K562 (cell line): ENCODE results near the gene ATP9A. TPM values are rescaled to one million over a fixed set of nuclear protein-coding genes. Genes with fewer than 3 reads are reported as not detected.

Source experiments
- ATAC-seq: fragments of 200-7000 bp; cut with Tn5 transposase; 3 replicates; pipeline ENCODE4 v1.9.1; 2020; ENCODE audit warnings: moderate library complexity
- BruUV-seq: library from RNA; stranded (reverse); fragments of 400-500 nt; replicated peaks from 2 replicates; lab custom pipeline; 2021; lab: Mats Ljungman, UMichigan
- CTCF ChIA-PET: fragments of 300-600 bp; formaldehyde crosslinking; extraction: SDS; loops from one replicate; lab custom pipeline; 2021; ENCODE audit warnings: low intra/inter-chr PET ratio; lab: Yijun Ruan, JAX
- POLR2A ChIA-PET: fragments of 300-600, 350-650 bp; sonication (Branson Sonifier 250); formaldehyde crosslinking; extraction: SDS; loops from one replicate; lab custom pipeline; 2021; ENCODE audit warnings: antibody characterized with exemption, inconsistent platforms; lab: Yijun Ruan, JAX
- DNase-seq, 4 experiments: peaks; one replicate each; pipeline versions ENCODE4 v3.0.0 to v3.0.0-alpha.2; 2011 to 2018; ENCODE audit warnings: low spot score in 3 of 4, mixed read lengths in 3 of 4; ENCODE audit errors: extremely low read depth in 1 of 4
- FAIRE-seq: peaks from 2 replicates; lab custom pipeline; 2011; peaks lifted over from hg19 to GRCh38; lab: Jason Lieb, UNC
- H2AFZ ChIP-seq: 2 replicates; pipeline ENCODE4 v1.6.0; 2011; ENCODE audit warnings: low read depth, low read length, control low read depth, inconsistent platforms
- H3K27ac ChIP-seq: fragments of 200-600 bp; 3 replicates; pipeline ENCODE4 v1.8.0; 2011; ENCODE audit warnings: low read depth, mild to moderate bottlenecking, control low read depth, inconsistent platforms, low read length, moderate library complexity, mixed read lengths; ENCODE audit errors: extremely low read depth
- H3K27me3 ChIP-seq, 2 experiments: fragments of 300-600 bp in 1 of 2; 2 replicates in 1 of 2; 3 replicates in 1 of 2; pipeline versions ENCODE4 v1.6.0 to v1.8.0; 2011; ENCODE audit warnings: inconsistent platforms in 2 of 2, low read length in 2 of 2, mild to moderate bottlenecking in 1 of 2, mixed read lengths in 1 of 2, moderate library complexity in 1 of 2; ENCODE audit not compliant: control insufficient read depth in 2 of 2, insufficient read depth in 2 of 2
- H3K36me3 ChIP-seq: fragments of 300-600 bp; 3 replicates; pipeline ENCODE4 v1.8.0; 2011; ENCODE audit warnings: mild to moderate bottlenecking, low read length, inconsistent platforms; ENCODE audit not compliant: control insufficient read depth, insufficient read depth
- H3K4me1 ChIP-seq, 2 experiments: fragments of 200-600 bp in 1 of 2; replicated peaks in 1 of 2; 2 replicates in 1 of 2; 3 replicates in 1 of 2; pipeline versions ENCODE4 v1.5.1 to v1.8.0; 2011; ENCODE audit warnings: inconsistent platforms in 2 of 2, low read length in 2 of 2, mild to moderate bottlenecking in 1 of 2, mixed read lengths in 1 of 2, moderate library complexity in 1 of 2; ENCODE audit not compliant: control insufficient read depth in 2 of 2, insufficient read depth in 2 of 2
- H3K4me2 ChIP-seq: 2 replicates; pipeline ENCODE4 v1.6.1; 2011; ENCODE audit warnings: low read length, control low read depth, inconsistent platforms, mixed read lengths; ENCODE audit not compliant: insufficient read depth
- H3K4me3 ChIP-seq: fragments of 200-600 bp; sonication (generic), shearing (Covaris generic); 2 replicates; pipeline ENCODE4 v1.5.1; 2016; ENCODE audit warnings: control low read depth, inconsistent platforms
- H3K79me2 ChIP-seq: fragments of 200-600 bp; 3 replicates; pipeline ENCODE4 v1.8.0; 2011; ENCODE audit warnings: low read length, inconsistent platforms; ENCODE audit not compliant: control insufficient read depth, insufficient read depth
- H3K9ac ChIP-seq, 2 experiments: 2 replicates each; pipeline versions ENCODE4 v1.6.0 to v1.6.1; 2011; ENCODE audit warnings: low read depth in 2 of 2, low read length in 2 of 2, control low read depth in 1 of 2, inconsistent platforms in 1 of 2, mild to moderate bottlenecking in 1 of 2, mixed read lengths in 1 of 2; ENCODE audit not compliant: insufficient read depth in 1 of 2
- H3K9me1 ChIP-seq: one replicate; pipeline ENCODE4 v1.6.0; 2011; ENCODE audit warnings: inconsistent platforms, mild to moderate bottlenecking, low read length, moderate library complexity; ENCODE audit not compliant: control insufficient read depth, insufficient read depth
- H3K9me3 ChIP-seq: replicated peaks from 2 replicates; pipeline ENCODE4 v1.5.1; 2011; ENCODE audit warnings: low read depth, low read length, inconsistent platforms; ENCODE audit not compliant: control insufficient read depth, insufficient read depth
- H4K20me1 ChIP-seq: replicated peaks from 2 replicates; pipeline ENCODE4 v1.6.1; 2011; ENCODE audit warnings: low read length, inconsistent platforms, mixed read lengths; ENCODE audit not compliant: control insufficient read depth, insufficient read depth
- BDP1 ChIP-seq: IDR thresholded peaks from 3 replicates; pipeline ENCODE4 v1.6.1; 2011; ENCODE audit not compliant: insufficient read length, insufficient read depth
- GABPA ChIP-seq: fragments of 200-800 bp; sonication (Bioruptor generic); conservative IDR thresholded peaks from 2 replicates; pipeline ENCODE4 v1.6.1; 2016; ENCODE audit warnings: low read depth, missing genetic modification characterization, missing compliant biosample characterization
- GMEB1 ChIP-seq: fragments of 250-450 bp; sonication (Bioruptor Pico); IDR thresholded peaks from 2 replicates; pipeline ENCODE4 v1.4.0; 2020; ENCODE audit warnings: mild to moderate bottlenecking
- HMG20B ChIP-seq: fragments of 250-450 bp; sonication (Bioruptor Pico); IDR thresholded peaks from 2 replicates; pipeline ENCODE4 v1.5.0; 2021; ENCODE audit warnings: mild to moderate bottlenecking
- HNRNPH1 ChIP-seq: fragments of 200-400 bp; formaldehyde crosslinking; optimal IDR thresholded peaks from 2 replicates; pipeline ENCODE3; 2017; ENCODE audit warnings: low read depth, mild to moderate bottlenecking, low read length, moderate library complexity
- HNRNPUL1 ChIP-seq: fragments of 200-400 bp; formaldehyde crosslinking; IDR thresholded peaks from 2 replicates; pipeline ENCODE4 v1.6.1; 2017; ENCODE audit warnings: low read length
- KLF13 ChIP-seq: fragments of 450-650 bp; IDR thresholded peaks from 2 replicates; pipeline ENCODE4 v1.6.1; 2016; ENCODE audit warnings: missing genetic modification characterization, low read depth, mild to moderate bottlenecking, missing compliant biosample characterization, moderate library complexity, borderline replicate concordance
- NR2C1 ChIP-seq, 2 experiments: fragments of 450-650 bp; IDR thresholded peaks; 2 replicates each; pipeline ENCODE4 v1.6.1; 2017; ENCODE audit warnings: mild to moderate bottlenecking in 2 of 2, antibody characterized with exemption in 1 of 2, inconsistent platforms in 1 of 2, missing compliant biosample characterization in 1 of 2, missing genetic modification characterization in 1 of 2
- RBM14 ChIP-seq: fragments of 200-400 bp; formaldehyde crosslinking; IDR thresholded peaks from 2 replicates; pipeline ENCODE4 v1.6.1; 2018; ENCODE audit warnings: low read depth, mild to moderate bottlenecking, low read length, moderate library complexity, borderline replicate concordance; ENCODE audit not compliant: insufficient read depth
- RCOR1 ChIP-seq, 2 experiments: IDR thresholded peaks; 2 replicates each; pipeline ENCODE4 v1.6.1; 2012; ENCODE audit warnings: low read depth in 2 of 2, low read length in 2 of 2, borderline replicate concordance in 1 of 2, improper control_type of control experiment in 1 of 2
- STAT6 ChIP-seq: sonication (generic); formaldehyde crosslinking; IDR thresholded peaks from 2 replicates; pipeline ENCODE4 v1.8.1; 2023; ENCODE audit warnings: mild to moderate bottlenecking, missing genetic modification reagents
- U2AF2 ChIP-seq: fragments of 200-400 bp; formaldehyde crosslinking; optimal IDR thresholded peaks from 2 replicates; pipeline ENCODE3; 2017; ENCODE audit warnings: low read depth, mild to moderate bottlenecking, low read length
- ZFP30 ChIP-seq: fragments of 250-450 bp; sonication (Bioruptor Pico); IDR thresholded peaks from 2 replicates; pipeline ENCODE4 v1.8.0; 2022; ENCODE audit warnings: moderate library complexity, mild to moderate bottlenecking, inconsistent platforms, borderline replicate concordance
- ZNF23 ChIP-seq: fragments of 250-450 bp; sonication (Bioruptor Pico); IDR thresholded peaks from 2 replicates; pipeline ENCODE4 v1.4.0; 2020; ENCODE audit warnings: mild to moderate bottlenecking
- ZNF561 ChIP-seq: fragments of 450-650 bp; formaldehyde crosslinking; conservative IDR thresholded peaks from 2 replicates; pipeline ENCODE4 v1.4.0; 2020; ENCODE audit warnings: mild to moderate bottlenecking, moderate library complexity
- WGBS: fragments of 100-300 bp; shearing (Covaris generic); methylation state at CpG from one replicate; pipeline ENCODE4 v1.1.6; 2016; ENCODE audit warnings: low coverage, mixed read lengths; ENCODE audit not compliant: insufficient coverage; ENCODE audit errors: missing lambda C conversion rate; 5-methylcytosine and 5-hydroxymethylcytosine counted together
- in situ Hi-C: fragments of 300-500 bp; cut with MboI; formaldehyde crosslinking; loops from 4 replicates; pipeline ENCODE4 v1.15.0; 2018; ENCODE audit warnings: inconsistent platforms, mixed read lengths
- intact Hi-C: fragments of 100-400 bp; cut with micrococcal nuclease; formaldehyde crosslinking; loops from 2 replicates; pipeline ENCODE4 v1.14.2; 2022
- polyA plus RNA-seq, 8 experiments: library from polyadenylated mRNA; depleted of rRNA in 4 of 8; stranded (reverse) in 5 of 8; unstranded in 3 of 8; fragments of >200 nt; fragmentation: Nextera tagmentation in 2 of 8; fragmentation: Illumina TruSeq in 1 of 8; extraction: Ambion mirVana in 2 of 8; extraction: Trizol in 1 of 8; gene quantifications; 2 replicates each; pipeline versions ENCODE4 v1.2.1 to v1.2.3, GENCODE V29; 2011 to 2014; ENCODE audit warnings: inconsistent platforms in 1 of 8, missing spikeins in 1 of 8
- total RNA-seq, 7 experiments: library from RNA; depleted of rRNA in 6 of 7; stranded (reverse); fragments of >200 nt in 6 of 7; fragmentation: Illumina TruSeq in 2 of 7; extraction: Trizol in 2 of 7; gene quantifications; 2 replicates each; pipeline versions ENCODE4 v1.2.1 to v1.2.3, GENCODE V29; 2011 to 2021; ENCODE audit warnings: low replicate concordance in 1 of 7

ATP9A gene
- total and polyA plus RNA-seq, 9 of the 15 experiments (the other 6 are each of a cell fraction or from before 2014, with no cell fraction given), result 0.18 to 0.62 (median 0.29) TPM

GRCh38 chr20:51667491-51667890 lies 100.7 kb downstream of the ATP9A start:
- no peaks in the 10 kb centered on the region for H3K9me3 ChIP-seq
- intact Hi-C loops, result no loop called here
- no peak overlapping the region for H3K4me2 ChIP-seq
- 0% methylated on average over 7 of the region's 8 CpGs for WGBS
- peaks cover 7 to 49% of the 10 kb centered on the region in 2 experiments; a peak in 4 of 5 replicates for H3K27me3 ChIP-seq
- CTCF ChIA-PET, result no interaction called here
- H3K79me2 ChIP-seq, result no peaks in the 10 kb centered on the region
- no peaks in the 10 kb centered on the region for H3K9me1 ChIP-seq
- in situ Hi-C loops, result no loop called here
- no TSS peak for BruUV-seq
- H3K9ac ChIP-seq, result no peak overlapping the region
- ATAC-seq (no peak), DNase-seq (no peak), FAIRE-seq (no peak)
- POLR2A ChIA-PET, result interaction anchor here (0.6 to 0.8 kb wide), 3 partner anchors 10 to 137 kb away, joined by 3 read pairs; no protein-coding TSS in a partner anchor
- no peak overlapping the region for H3K4me3 ChIP-seq
- no peaks in the 10 kb centered on the region for H3K4me1 ChIP-seq
- no peak overlapping the region for H2AFZ ChIP-seq
- H3K27ac ChIP-seq, result no peak overlapping the region
- H3K36me3 ChIP-seq, result no peaks in the 10 kb centered on the region
- no peak for TF ChIP-seq KLF13 (tag)
- TF ChIP-seq RBM14, result no peak
- TF ChIP-seq HNRNPH1, result no peak
- no peak for TF ChIP-seq ZNF23 (CRISPR knock-in tag)
- TF ChIP-seq RCOR1 (IDR thresholded peaks at IDR 0.05; ENCODE audit: borderline replicate concordance in 1 of 2, low read depth in 2 of 2, low read length in 2 of 2), result no peak
- TF ChIP-seq BDP1, result no peak
- TF ChIP-seq NR2C1 (IDR thresholded peaks at IDR 0.05), result no peak
- TF ChIP-seq NR2C1 (tag; IDR thresholded peaks at IDR 0.05), result no peak
- no peak for TF ChIP-seq HNRNPUL1
- no peak for TF ChIP-seq ZFP30 (CRISPR knock-in tag)
- TF ChIP-seq GABPA (tag), result no peak
- no peak for TF ChIP-seq HMG20B (CRISPR knock-in tag)
- no peak for TF ChIP-seq U2AF2
- TF ChIP-seq GMEB1 (CRISPR knock-in tag), result no peak
- no peak for TF ChIP-seq ZNF561 (CRISPR knock-in tag)
- no peak for TF ChIP-seq STAT6 (CRISPR knock-in tag)
- H4K20me1 ChIP-seq, result no peaks in the 10 kb centered on the region; the same call in none of the 2 replicates
